Measurements from ENCODE around the gene TTC27.

- no peak for TF ChIP-seq CTCF (IDR thresholded peaks at IDR 0.05 in 4 of 5, conservative IDR thresholded peaks at IDR 0.05 in 1 of 5)
- TF ChIP-seq POLR2A (IDR thresholded peaks at IDR 0.05): no peak
Observed at GRCh38 chr2:32775954-32776353, 148.1 kb downstream of the TTC27 start.

Data from gastrocnemius medialis (tissue), 4 donors.